NOMO-1 treated with dmso at 0.1 percent for 144 hours (cell line): ENCODE measurements around the gene MX2.
A peak's percentile ranks its signal among the peaks of the same experiment; 100 is the strongest.

Source experiments
- DNase-seq: peaks from one replicate; lab custom pipeline; 2025; ENCODE audit not compliant: unreplicated experiment; lab: John Stamatoyannopoulos, UW

MX2 gene

GRCh38 chr21:41378849-41379248 is 17.0 kb downstream of the MX2 start:
- DNase-seq = no peak

- no peak for DNase-seq
Observed at GRCh38 chr21:41379901-41380300, 18.1 kb downstream of the MX2 start.

- DNase-seq = no peak
Observed at GRCh38 chr21:41381731-41382130, 19.9 kb downstream of the MX2 start.

GRCh38 chr21:41387042-41387819 is 25.4 kb downstream of the MX2 start:
- no peak for DNase-seq

- no peak for DNase-seq
Observed at GRCh38 chr21:41387824-41388223, 26.0 kb downstream of the MX2 start.

GRCh38 chr21:41388259-41388658 is 26.4 kb downstream of the MX2 start:
- no peak for DNase-seq

- DNase-seq = no peak
Observed at GRCh38 chr21:41390043-41390639, 28.3 kb downstream of the MX2 start.

GRCh38 chr21:41393876-41394465 is 32.1 kb downstream of the MX2 start:
- DNase-seq = no peak

- peak; percentile 70 for DNase-seq
Observed at GRCh38 chr21:41396558-41397075, 34.8 kb downstream of the MX2 start.

GRCh38 chr21:41397471-41397891 is 35.7 kb downstream of the MX2 start:
- DNase-seq = no peak

- no peak for DNase-seq
Observed at GRCh38 chr21:41398251-41398650, 36.4 kb downstream of the MX2 start.

GRCh38 chr21:41398831-41399230 is 37.0 kb downstream of the MX2 start:
- no peak for DNase-seq

GRCh38 chr21:41399246-41399800 is 37.5 kb downstream of the MX2 start:
- no peak for DNase-seq

GRCh38 chr21:41402231-41402630 is 40.4 kb downstream of the MX2 start:
- no peak for DNase-seq

- DNase-seq = no peak
Observed at GRCh38 chr21:41402796-41403195, 41.0 kb downstream of the MX2 start.

- no peak for DNase-seq
Observed at GRCh38 chr21:41403331-41403730, 41.5 kb downstream of the MX2 start.

GRCh38 chr21:41403966-41404365 is 42.1 kb downstream of the MX2 start:
- DNase-seq = no peak

GRCh38 chr21:41405321-41405720 is 43.5 kb downstream of the MX2 start:
- no peak for DNase-seq

GRCh38 chr21:41406340-41406739 is 44.5 kb downstream of the MX2 start:
- no peak for DNase-seq

GRCh38 chr21:41407541-41408460 is 46.0 kb downstream of the MX2 start:
- no peak for DNase-seq

GRCh38 chr21:41410361-41410760 is 48.5 kb downstream of the MX2 start:
- no peak for DNase-seq
